GM12874 (cell line): ENCODE measurements around the gene MEIS1.

Experiments
- CTCF ChIP-seq: IDR thresholded peaks from 2 replicates; pipeline ENCODE4 v1.5.1; 2011; ENCODE audit warnings: low read depth, mild to moderate bottlenecking, control low read depth, low read length, moderate library complexity; ENCODE audit not compliant: insufficient read depth

Gene MEIS1

GRCh38 chr2:66562304-66562685 is 127.4 kb downstream of the MEIS1 start:
- TF ChIP-seq CTCF, result no peak

DNA sequence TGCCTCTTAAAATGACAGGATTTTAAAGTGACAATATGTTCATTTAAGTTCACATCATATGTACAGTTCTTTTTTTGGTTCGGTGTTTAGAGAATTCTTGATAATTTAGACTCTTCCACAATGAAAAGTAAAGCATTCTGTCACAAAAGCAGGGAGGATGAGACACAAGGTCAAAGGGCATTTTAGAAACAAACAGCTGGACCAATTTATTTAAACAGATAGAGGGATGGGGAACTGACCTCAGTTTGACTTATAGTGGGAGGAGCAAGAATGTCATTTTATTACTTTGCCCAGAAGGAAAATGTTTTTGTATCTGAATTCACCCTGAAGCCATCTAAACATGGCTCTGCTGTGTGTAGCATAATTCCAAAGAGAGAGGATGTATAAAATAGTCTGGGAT is 128.5 kb downstream of the MEIS1 start:
- TF ChIP-seq CTCF, result no peak

DNA sequence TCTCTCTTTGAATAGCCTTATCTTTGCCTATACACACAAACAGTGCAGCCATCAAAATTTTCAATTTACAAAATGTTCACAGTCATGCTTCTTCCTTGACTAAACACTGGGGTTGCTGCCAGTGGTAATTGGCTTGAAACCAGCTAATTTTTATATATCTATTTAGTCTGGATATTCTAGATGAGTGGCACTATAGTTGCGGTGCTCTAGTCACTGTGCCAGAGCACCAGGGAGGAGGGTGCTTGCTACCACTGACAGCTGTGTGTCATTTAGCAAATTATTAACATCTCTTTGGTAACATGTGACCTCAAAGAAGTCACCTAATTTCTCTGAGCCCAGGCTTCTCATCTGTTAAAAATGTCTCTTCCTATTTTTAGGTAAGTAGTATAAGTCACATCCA is 130.4 kb downstream of the MEIS1 start:
- no peak for TF ChIP-seq CTCF

DNA sequence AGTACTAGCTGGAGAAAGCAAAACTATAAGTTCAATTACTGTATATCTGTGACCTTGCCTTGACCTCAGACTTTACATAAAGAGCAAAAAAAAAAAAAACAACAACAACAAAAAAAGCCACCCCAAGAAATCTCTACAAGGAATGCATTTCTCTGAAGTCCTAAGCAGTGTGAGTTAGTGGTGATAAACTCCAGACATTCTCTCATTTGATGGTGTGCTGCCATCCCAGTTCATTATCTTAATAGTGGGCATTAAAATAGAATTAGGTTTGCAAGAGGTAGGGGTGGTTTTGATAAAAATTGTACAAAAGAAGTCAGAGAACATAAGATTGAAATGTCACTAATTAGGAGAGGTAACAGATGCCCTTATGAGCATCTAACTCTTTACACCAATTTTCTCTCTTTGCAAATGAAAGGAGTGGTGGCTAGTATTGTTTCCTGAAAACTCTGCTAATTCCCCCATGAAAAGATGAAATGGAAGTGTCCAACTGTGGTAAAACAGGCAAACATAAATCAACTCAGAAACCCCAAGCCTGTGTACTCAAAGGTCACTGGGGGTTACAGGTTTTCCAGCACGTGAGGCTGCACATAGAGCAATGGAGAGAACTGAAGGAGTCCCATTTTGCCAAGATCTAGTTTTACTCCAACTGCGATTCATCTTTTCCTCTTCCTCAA is 131.9 kb downstream of the MEIS1 start:
- no peak for TF ChIP-seq CTCF

DNA sequence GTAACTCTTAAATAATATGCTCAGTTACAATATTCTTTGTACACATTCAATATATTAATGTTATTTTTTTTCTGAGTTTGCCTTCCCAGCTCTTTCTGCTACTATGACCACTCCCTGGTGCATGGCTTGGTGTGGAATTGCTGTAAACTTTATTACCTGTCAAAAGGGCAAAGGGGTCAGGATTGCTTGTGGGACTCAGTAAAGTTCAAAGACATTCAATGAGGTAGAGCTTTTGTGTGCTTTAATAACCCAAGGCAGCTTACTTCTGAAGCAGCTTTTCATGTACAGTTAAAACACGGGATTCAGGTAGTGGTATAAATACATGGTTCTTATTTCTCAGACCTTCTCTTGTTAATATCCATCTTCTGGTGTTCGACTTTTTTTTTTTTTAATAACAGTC is 132.8 kb downstream of the MEIS1 start:
- no peak for TF ChIP-seq CTCF

DNA sequence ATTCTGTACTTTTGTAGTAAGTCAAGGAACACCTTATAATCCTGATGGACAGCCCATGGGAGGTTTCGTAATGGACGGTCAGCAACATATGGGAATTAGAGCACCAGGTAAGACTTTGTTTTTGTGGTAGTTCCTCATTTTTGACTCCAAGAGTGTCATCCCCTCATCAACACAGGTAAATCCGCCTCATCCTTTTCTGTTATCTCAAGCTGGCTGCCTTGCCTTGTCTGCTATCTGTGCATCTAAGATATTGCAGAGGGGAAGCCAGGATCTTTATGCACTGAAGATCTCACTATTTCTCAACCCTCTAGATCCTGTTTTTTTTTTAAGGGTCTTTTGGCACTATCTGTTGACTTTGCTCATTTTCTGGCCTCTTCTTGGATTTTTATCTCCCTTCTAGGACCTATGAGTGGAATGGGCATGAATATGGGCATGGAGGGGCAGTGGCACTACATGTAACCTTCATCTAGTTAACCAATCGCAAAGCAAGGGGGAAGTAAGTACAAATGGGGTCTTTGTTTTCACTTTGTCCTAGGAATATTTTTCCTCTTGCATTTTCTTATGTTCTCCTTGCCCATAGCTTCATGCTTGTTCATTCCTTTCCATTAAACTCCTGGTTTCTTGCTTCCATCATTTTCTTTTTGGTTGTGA is 133.8 kb downstream of the MEIS1 start:
- TF ChIP-seq CTCF, result no peak

- TF ChIP-seq CTCF, result no peak
These were observed 134.5 kb downstream of the MEIS1 start for GRCh38 chr2:66569321-66569851.
